ENCODE data around the gene KIF21A.

Gene KIF21A

DNA sequence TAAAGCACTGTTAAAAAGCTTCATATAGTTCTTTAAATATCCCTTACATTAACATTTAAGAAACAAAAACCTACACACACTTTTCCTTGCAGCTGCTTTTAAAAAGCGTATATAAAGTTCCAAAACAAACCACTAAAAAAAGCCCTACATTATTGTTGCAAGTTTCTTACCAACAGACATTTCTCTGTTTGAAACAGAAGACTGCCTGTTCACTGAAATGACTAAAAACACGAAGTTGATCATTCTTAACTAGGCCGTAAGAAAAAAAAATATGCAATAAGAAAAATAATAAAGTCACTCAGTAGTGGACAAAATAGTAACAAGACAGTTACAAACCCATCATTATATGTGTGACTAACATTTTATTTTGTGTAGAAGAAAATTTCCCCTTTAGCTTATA lies 37.3 kb downstream of the KIF21A start:
- DNase-seq (ENCODE audit: low spot score) = no peak
- TF ChIP-seq, protein P1, sequence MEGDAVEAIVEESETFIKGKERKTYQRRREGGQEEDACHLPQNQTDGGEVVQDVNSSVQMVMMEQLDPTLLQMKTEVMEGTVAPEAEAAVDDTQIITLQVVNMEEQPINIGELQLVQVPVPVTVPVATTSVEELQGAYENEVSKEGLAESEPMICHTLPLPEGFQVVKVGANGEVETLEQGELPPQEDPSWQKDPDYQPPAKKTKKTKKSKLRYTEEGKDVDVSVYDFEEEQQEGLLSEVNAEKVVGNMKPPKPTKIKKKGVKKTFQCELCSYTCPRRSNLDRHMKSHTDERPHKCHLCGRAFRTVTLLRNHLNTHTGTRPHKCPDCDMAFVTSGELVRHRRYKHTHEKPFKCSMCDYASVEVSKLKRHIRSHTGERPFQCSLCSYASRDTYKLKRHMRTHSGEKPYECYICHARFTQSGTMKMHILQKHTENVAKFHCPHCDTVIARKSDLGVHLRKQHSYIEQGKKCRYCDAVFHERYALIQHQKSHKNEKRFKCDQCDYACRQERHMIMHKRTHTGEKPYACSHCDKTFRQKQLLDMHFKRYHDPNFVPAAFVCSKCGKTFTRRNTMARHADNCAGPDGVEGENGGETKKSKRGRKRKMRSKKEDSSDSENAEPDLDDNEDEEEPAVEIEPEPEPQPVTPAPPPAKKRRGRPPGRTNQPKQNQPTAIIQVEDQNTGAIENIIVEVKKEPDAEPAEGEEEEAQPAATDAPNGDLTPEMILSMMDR (conservative IDR thresholded peaks at IDR 0.05; ENCODE audit: low read depth) = no peak
- ChIA-PET POLR2A (ENCODE audit: low non-redundant PET) (no interaction called here), CTCF (interaction anchor here (0.6 to 0.9 kb wide), 2 partner anchors 16 to 133 kb away, joined by 4 to 5 read pairs; no protein-coding TSS in a partner anchor)
- H3K27ac ChIP-seq = no peak overlapping the region

DNA sequence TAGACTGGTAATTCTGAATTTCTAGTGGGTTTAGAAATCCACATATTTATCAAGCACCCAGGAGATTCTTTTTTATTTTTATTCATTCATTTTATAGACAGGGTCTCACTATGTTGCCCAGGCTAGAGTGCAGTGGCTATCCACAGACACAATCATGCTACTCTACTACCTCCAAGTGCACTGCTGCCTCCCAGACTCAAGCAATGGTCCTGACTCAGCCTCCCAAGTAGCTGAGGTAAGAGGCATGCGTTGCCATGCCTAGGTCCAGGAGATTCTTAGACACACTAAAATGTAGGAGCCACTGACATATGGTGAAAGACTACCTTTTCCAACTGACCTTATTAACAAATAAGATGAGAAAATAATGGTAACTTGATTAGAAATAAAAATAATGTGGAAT lies 38.9 kb downstream of the KIF21A start:
- CTCF ChIA-PET = interaction anchor here (1.1 kb wide), 1 partner anchor 10 kb away, joined by 4 read pairs; no protein-coding TSS in a partner anchor
- TF ChIP-seq, protein P1 (conservative IDR thresholded peaks at IDR 0.05; ENCODE audit: low read depth) = no peak
- POLR2A ChIA-PET (ENCODE audit: low non-redundant PET) = no interaction called here
- no peak for DNase-seq (ENCODE audit: low spot score)
- H3K27ac ChIP-seq = no peak overlapping the region

DNA sequence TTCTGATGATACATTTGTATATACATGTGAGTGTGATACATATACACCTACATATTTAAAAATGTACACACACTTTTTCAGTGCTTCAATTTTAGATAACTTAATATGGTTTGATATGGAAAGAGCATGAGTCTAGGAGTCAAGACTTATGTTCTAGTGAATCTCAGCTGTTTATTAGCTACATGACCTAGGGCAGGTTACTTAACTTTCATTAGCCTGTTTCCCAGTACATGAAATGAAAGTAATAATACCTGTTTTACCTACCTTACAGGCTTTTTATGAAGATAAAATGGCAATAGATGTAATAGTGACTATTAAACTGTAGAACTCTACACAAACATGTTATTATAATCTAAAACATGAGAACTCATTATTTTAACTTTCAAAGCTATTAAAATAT lies 39.5 kb downstream of the KIF21A start:
- TF ChIP-seq, protein P1 (conservative IDR thresholded peaks at IDR 0.05; ENCODE audit: low read depth) = no peak
- ChIA-PET POLR2A (ENCODE audit: low non-redundant PET) (no interaction called here), CTCF (interaction anchor here (1.1 kb wide), 1 partner anchor 11 kb away, joined by 4 read pairs; no protein-coding TSS in a partner anchor)
- no peak for DNase-seq (ENCODE audit: low spot score)
- no peak overlapping the region for H3K27ac ChIP-seq

DNA sequence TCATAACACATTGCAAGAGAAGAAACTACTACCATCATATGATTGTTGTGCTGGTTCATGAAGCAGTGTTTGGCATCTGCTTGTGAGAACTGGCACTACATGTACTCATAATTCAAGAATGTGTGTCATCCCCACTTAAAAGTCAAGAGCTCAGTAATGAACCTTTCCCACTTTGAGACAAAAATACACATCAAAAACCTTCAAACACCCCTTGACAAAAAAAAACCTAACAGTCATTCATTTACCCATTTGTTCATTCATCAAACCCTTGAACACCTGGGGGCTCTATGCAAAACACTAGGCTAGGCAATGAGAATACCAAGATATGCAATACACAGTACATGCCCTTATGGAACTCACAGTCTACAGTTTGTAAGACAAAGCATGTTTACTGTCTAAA lies 40.0 kb downstream of the KIF21A start:
- H3K27ac ChIP-seq = no peak overlapping the region
- peak; percentile 35 for DNase-seq (ENCODE audit: low spot score)
- ChIA-PET CTCF (no interaction called here), POLR2A (ENCODE audit: low non-redundant PET) (no interaction called here)
- TF ChIP-seq, protein P1 (conservative IDR thresholded peaks at IDR 0.05; ENCODE audit: low read depth) = no peak

DNA sequence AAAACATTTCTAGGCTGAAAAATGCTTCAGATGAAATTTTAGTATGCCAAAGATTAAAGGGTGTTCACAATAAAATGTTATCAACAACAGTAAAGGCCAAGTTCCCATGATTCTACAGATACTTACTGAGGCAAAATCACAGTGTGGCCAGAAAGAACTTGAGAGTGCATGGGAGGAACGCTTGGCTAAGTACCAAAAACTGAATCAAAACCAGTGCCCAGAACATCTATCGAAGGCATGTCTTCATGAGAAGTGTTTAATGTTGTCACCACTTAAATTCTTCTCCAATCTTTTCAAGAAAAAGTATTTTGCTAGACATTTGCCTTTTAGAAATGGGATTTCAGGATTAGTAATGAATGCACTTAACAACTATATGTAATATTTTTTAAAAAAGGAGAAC lies 41.5 kb downstream of the KIF21A start:
- ChIA-PET POLR2A (ENCODE audit: low non-redundant PET) (no interaction called here), CTCF (interaction anchor here (0.7 kb wide), 1 partner anchor 58 kb away, joined by 3 read pairs; no protein-coding TSS in a partner anchor)
- TF ChIP-seq, protein P1 (conservative IDR thresholded peaks at IDR 0.05; ENCODE audit: low read depth) = no peak
- no peak overlapping the region for H3K27ac ChIP-seq
- DNase-seq (ENCODE audit: low spot score) = no peak

GRCh38 chr12:39395866-39396265 lies 47.1 kb downstream of the KIF21A start:
- TF ChIP-seq, protein P1 (conservative IDR thresholded peaks at IDR 0.05; ENCODE audit: low read depth) = no peak
- CTCF ChIA-PET = no interaction called here

DNA sequence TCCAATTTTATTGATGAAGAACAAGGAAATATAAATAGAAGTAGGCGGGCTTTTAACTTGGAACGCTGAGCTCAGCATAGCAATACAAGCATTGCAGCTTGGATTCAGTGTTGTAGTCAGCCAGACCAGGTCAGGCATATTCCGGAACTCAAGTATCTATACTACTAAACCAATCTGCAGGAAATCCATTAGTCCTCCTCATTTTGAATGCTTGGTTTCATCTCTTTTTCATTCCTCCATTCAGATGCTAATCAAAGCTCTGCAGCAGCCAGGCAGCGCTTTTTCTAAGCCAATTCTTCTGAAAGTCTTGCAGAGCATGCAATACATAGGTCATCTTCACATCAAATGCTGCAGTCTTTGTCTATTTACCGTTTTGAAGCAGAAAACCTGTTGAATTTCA lies 49.0 kb downstream of the KIF21A start:
- H3K27ac ChIP-seq = no peak overlapping the region
- TF ChIP-seq, protein P1 (conservative IDR thresholded peaks at IDR 0.05; ENCODE audit: low read depth) = no peak
- ChIA-PET CTCF (no interaction called here), POLR2A (ENCODE audit: low non-redundant PET) (no interaction called here)
- no peak for DNase-seq (ENCODE audit: low spot score)

More at GRCh38 chr12:39395866-39396265, 47.1 kb downstream of the KIF21A start:
- no peak overlapping the region for H3K27ac ChIP-seq
- POLR2A ChIA-PET (ENCODE audit: low non-redundant PET) = no interaction called here
- no peak for DNase-seq (ENCODE audit: low spot score)

All from RWPE1 (cell line).